OCI-LY3 (cell line): ENCODE data around the gene PRPSAP1.
A peak's percentile ranks its signal among the peaks of the same experiment; 100 is the strongest.

ENCODE experiments used
- H2AFZ ChIP-seq: fragments of 200-600, 300-600 bp; shearing (Covaris generic); 2 replicates; pipeline ENCODE4 v1.6.0; 2014; ENCODE audit warnings: antibody characterized with exemption, low read depth, low read length
- H3K27ac ChIP-seq: fragments of 200-600, 300-600 bp; sonication (generic); 2 replicates; pipeline ENCODE4 v1.5.1; 2014; ENCODE audit warnings: mild to moderate bottlenecking, low read length, moderate library complexity, mixed read lengths
- H3K27me3 ChIP-seq: fragments of 200-600, 300-600 bp; sonication (generic); 2 replicates; pipeline ENCODE4 v1.6.1; 2014; ENCODE audit warnings: low read depth, low read length, mixed read lengths
- H3K36me3 ChIP-seq: fragments of 200-600, 300-600 bp; sonication (generic); replicated peaks from 2 replicates; pipeline ENCODE3; 2014; ENCODE audit warnings: low read depth, low read length, mixed read lengths
- H3K4me1 ChIP-seq: fragments of 300-600, 200-600 bp; sonication (generic); 2 replicates; pipeline ENCODE4 v1.6.1; 2014; ENCODE audit warnings: low read length, mixed read lengths
- H3K4me2 ChIP-seq: fragments of 200-600, 300-600 bp; sonication (generic); 2 replicates; pipeline ENCODE4 v1.6.1; 2014; ENCODE audit warnings: low read length, mixed read lengths
- H3K4me3 ChIP-seq: fragments of 300-600, 200-600 bp; sonication (generic); 2 replicates; pipeline ENCODE4 v1.5.1; 2014; ENCODE audit warnings: antibody characterized with exemption, mild to moderate bottlenecking, low read length, moderate library complexity
- H3K79me2 ChIP-seq: fragments of 300-600, 200-600 bp; shearing (Covaris generic); 2 replicates; pipeline ENCODE4 v1.6.1; 2014; ENCODE audit warnings: mild to moderate bottlenecking, low read length, mixed read lengths
- H3K9ac ChIP-seq: fragments of 300-600, 200-600 bp; shearing (Covaris generic); 2 replicates; pipeline ENCODE4 v1.6.0; 2014; ENCODE audit warnings: mild to moderate bottlenecking, low read length, moderate library complexity
- H3K9me3 ChIP-seq: fragments of 200-600, 300-600 bp; shearing (Covaris generic); 2 replicates; pipeline ENCODE4 v1.6.1; 2014; ENCODE audit warnings: low read length, mixed read lengths; ENCODE audit not compliant: insufficient read depth
- H4K20me1 ChIP-seq: fragments of 200-600, 300-600 bp; sonication (generic); 2 replicates; pipeline ENCODE4 v1.6.1; 2016; ENCODE audit warnings: low read length, mixed read lengths; ENCODE audit not compliant: insufficient read depth
- CTCF ChIP-seq: fragments of 200-600, 300-600 bp; sonication (generic); IDR thresholded peaks from 2 replicates; pipeline ENCODE4 v1.5.1; 2014; ENCODE audit warnings: antibody characterized with exemption, low read length, low read depth
- EZH2phosphoT487 ChIP-seq: fragments of 200-600 bp; shearing (Covaris generic); IDR thresholded peaks from 2 replicates; pipeline ENCODE4 v1.6.1; 2018; ENCODE audit warnings: antibody characterized with exemption, mixed run types, low read depth

Gene PRPSAP1

GRCh38 chr17:76270770-76271668 is 82.7 kb downstream of the PRPSAP1 start:
- Histone ChIP-seq H3K36me3 (peaks cover 33% of the 10 kb centered on the region), H3K27me3 (no peaks in the 10 kb centered on the region), H3K9ac (peak overlapping the region; percentile 95), H3K79me2 (peaks cover 54% of the 10 kb centered on the region), H3K9me3 (no peaks in the 10 kb centered on the region), H4K20me1 (peaks cover 11% of the 10 kb centered on the region; the same call in 1 of the 2 replicates), H3K4me2 (peak overlapping the region; percentile 91), H2AFZ (no peak overlapping the region), H3K4me1 (peaks cover 81% of the 10 kb centered on the region), H3K27ac (peak overlapping the region; percentile 94), H3K4me3 (peak overlapping the region; percentile 68)
- TF ChIP-seq CTCF: no peak
- TF ChIP-seq EZH2phosphoT487: no peak

GRCh38 chr17:76270127-76270592 is 83.6 kb downstream of the PRPSAP1 start:
- TF ChIP-seq EZH2phosphoT487 (no peak), CTCF (no peak)
- Histone ChIP-seq H3K4me2 (peak overlapping the region; percentile 91), H3K27ac (peak overlapping the region; percentile 94), H3K27me3 (no peaks in the 10 kb centered on the region), H3K4me3 (peak overlapping the region; percentile 96), H3K9me3 (no peaks in the 10 kb centered on the region), H3K36me3 (peaks cover 37% of the 10 kb centered on the region), H3K9ac (peak overlapping the region; percentile 95), H2AFZ (no peak overlapping the region), H3K4me1 (peaks cover 72% of the 10 kb centered on the region), H4K20me1 (peaks cover 11% of the 10 kb centered on the region; the same call in 1 of the 2 replicates), H3K79me2 (peaks cover 63% of the 10 kb centered on the region)

- H3K4me3 ChIP-seq: peak overlapping the region; percentile 96
- H3K4me2 ChIP-seq: peak overlapping the region; percentile 91
- TF ChIP-seq EZH2phosphoT487: no peak
- TF ChIP-seq CTCF: no peak
- H3K9ac ChIP-seq: peak overlapping the region; percentile 95
- H3K27me3 ChIP-seq: no peaks in the 10 kb centered on the region
- peaks cover 37% of the 10 kb centered on the region for H3K36me3 ChIP-seq
- no peak overlapping the region for H2AFZ ChIP-seq
- H4K20me1 ChIP-seq: peaks cover 11% of the 10 kb centered on the region; the same call in 1 of the 2 replicates
- peaks cover 65% of the 10 kb centered on the region for H3K4me1 ChIP-seq
- H3K9me3 ChIP-seq: no peaks in the 10 kb centered on the region
- H3K79me2 ChIP-seq: peaks cover 64% of the 10 kb centered on the region
- H3K27ac ChIP-seq: peak overlapping the region; percentile 94
Measured at GRCh38 chr17:76268991-76269981, 84.4 kb downstream of the PRPSAP1 start.
